GM12874 (cell line): ENCODE data around the gene PKP1.

Experiments
- CTCF ChIP-seq: IDR thresholded peaks from 2 replicates; pipeline ENCODE4 v1.5.1; 2011; ENCODE audit warnings: low read depth, mild to moderate bottlenecking, control low read depth, low read length, moderate library complexity; ENCODE audit not compliant: insufficient read depth

Gene PKP1

GRCh38 chr1:201307231-201307630, 23.9 kb downstream of the PKP1 start:
- no peak for TF ChIP-seq CTCF

GRCh38 chr1:201307760-201308499, 24.6 kb downstream of the PKP1 start:
- TF ChIP-seq CTCF = no peak

- peak; percentile 33; the same call in 1 of the 2 replicates for TF ChIP-seq CTCF
Observed at GRCh38 chr1:201309416-201309815, 26.1 kb downstream of the PKP1 start.

GRCh38 chr1:201310251-201310985, 27.1 kb downstream of the PKP1 start:
- no peak for TF ChIP-seq CTCF

GRCh38 chr1:201310986-201311355, 27.7 kb downstream of the PKP1 start:
- TF ChIP-seq CTCF = no peak

- no peak for TF ChIP-seq CTCF
Observed at GRCh38 chr1:201311356-201312011, 28.2 kb downstream of the PKP1 start.

- no peak for TF ChIP-seq CTCF
Observed at GRCh38 chr1:201312298-201312697, 29.0 kb downstream of the PKP1 start.
